ENCODE results near the gene ERICH6B.

ERICH6B gene

GRCh38 chr13:45511310-45512097, 104.0 kb downstream of the ERICH6B start:
- Mint-ChIP-seq H3K9me3 (no peaks in the 10 kb centered on the region), H3K27me3 (ENCODE audit: low read depth, poor library complexity) (no peaks in the 10 kb centered on the region), H3K4me3 (no peak overlapping the region), H3K36me3 (ENCODE audit: low read depth) (peaks cover 47% of the 10 kb centered on the region), H3K4me1 (peaks cover 8% of the 10 kb centered on the region), H3K27ac (no peak overlapping the region)
- peak; percentile 23 for DNase-seq
- peak; percentile 93 for TF ChIP-seq CTCF (IDR thresholded peaks at IDR 0.05)

DNA sequence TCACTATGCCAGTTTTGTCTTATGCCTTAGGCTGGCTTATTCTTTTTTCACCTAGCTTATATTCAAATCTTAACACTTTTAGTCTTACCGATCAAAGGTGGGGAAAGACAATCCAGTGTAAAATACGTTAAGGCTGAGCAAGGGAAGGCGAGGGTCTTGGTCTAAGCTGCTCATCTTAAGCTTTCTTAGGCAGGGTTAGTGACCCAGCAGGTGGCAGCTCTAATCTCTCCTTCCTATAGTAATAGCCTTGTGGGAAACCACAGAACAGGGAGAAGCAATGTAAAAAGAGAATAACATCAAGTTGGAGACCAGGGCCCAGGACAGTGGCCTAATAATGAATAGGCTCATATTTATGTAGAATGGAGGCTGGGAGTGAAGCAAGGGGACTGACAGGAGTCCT, 104.9 kb downstream of the ERICH6B start:
- H3K4me1 Mint-ChIP-seq: peaks cover 8% of the 10 kb centered on the region
- H3K27me3 Mint-ChIP-seq (ENCODE audit: low read depth, poor library complexity): no peaks in the 10 kb centered on the region
- peaks cover 49% of the 10 kb centered on the region for H3K36me3 Mint-ChIP-seq (ENCODE audit: low read depth)
- H3K27ac Mint-ChIP-seq: no peak overlapping the region
- TF ChIP-seq CTCF (IDR thresholded peaks at IDR 0.05): no peak
- no peak for DNase-seq
- H3K9me3 Mint-ChIP-seq: no peaks in the 10 kb centered on the region
- no peak overlapping the region for H3K4me3 Mint-ChIP-seq

DNA sequence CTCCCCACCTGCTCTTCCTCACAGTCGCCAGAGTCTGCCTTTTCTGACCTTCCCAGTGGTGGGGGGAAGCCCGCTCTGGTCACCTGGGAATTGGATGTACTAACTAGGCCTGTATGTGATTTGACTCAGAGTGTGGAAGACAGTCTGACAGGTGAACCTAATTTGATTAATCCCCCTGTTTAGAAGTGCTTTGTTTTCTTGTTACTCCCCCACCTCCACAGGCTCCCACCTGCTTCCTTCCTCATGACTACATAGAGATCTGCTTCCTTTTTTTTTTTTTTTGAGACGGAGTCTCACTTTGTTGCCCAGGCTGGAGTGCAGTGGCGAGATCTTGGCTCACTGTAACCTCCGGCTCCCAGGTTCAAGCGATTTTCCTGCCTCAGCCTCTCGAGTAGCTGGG, 106.8 kb downstream of the ERICH6B start:
- Mint-ChIP-seq H3K4me3 (no peak overlapping the region), H3K27me3 (ENCODE audit: low read depth, poor library complexity) (no peaks in the 10 kb centered on the region)
- no peak for DNase-seq

GRCh38 chr13:45506811-45507210, 108.7 kb downstream of the ERICH6B start:
- peaks cover 8% of the 10 kb centered on the region for H3K4me1 Mint-ChIP-seq

More for the DNA sequence above, 106.8 kb downstream of the ERICH6B start:
- Mint-ChIP-seq H3K4me1 (peaks cover 8% of the 10 kb centered on the region), H3K27ac (peak overlapping the region; percentile 54), H3K36me3 (ENCODE audit: low read depth) (peaks cover 50% of the 10 kb centered on the region), H3K9me3 (no peaks in the 10 kb centered on the region)
- TF ChIP-seq CTCF (IDR thresholded peaks at IDR 0.05): no peak

GRCh38 chr13:45503658-45504057, 111.9 kb downstream of the ERICH6B start:
- Mint-ChIP-seq H3K27me3 (ENCODE audit: low read depth, poor library complexity) (no peaks in the 10 kb centered on the region), H3K36me3 (ENCODE audit: low read depth) (peaks cover 55% of the 10 kb centered on the region), H3K27ac (peak overlapping the region; percentile 0), H3K9me3 (peaks cover 6% of the 10 kb centered on the region), H3K4me1 (peaks cover 3% of the 10 kb centered on the region), H3K4me3 (no peak overlapping the region)
- DNase-seq: no peak
- no peak for TF ChIP-seq CTCF (IDR thresholded peaks at IDR 0.05)

More at GRCh38 chr13:45506811-45507210, 108.7 kb downstream of the ERICH6B start:
- Mint-ChIP-seq H3K4me3 (no peak overlapping the region), H3K27ac (peak overlapping the region; percentile 58), H3K36me3 (ENCODE audit: low read depth) (peaks cover 53% of the 10 kb centered on the region), H3K9me3 (no peaks in the 10 kb centered on the region), H3K27me3 (ENCODE audit: low read depth, poor library complexity) (no peaks in the 10 kb centered on the region)
- no peak for TF ChIP-seq CTCF (IDR thresholded peaks at IDR 0.05)
- no peak for DNase-seq

DNA sequence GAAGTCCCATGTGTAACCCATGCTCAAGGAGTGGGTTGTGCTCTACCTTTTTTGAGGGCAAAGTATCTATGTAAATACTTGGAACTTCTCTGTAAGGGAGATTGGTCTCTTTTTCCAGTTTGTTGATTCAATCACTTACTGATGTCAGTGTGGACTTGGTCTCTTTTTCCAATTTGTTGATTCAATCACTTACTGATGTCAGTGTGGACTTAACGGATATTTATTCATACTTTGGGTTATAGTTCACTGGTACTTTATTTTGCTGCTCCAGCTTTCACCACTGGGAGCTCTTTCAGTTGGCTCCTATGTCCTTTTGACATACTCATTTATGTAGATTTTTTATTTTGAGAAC, 114.4 kb downstream of the ERICH6B start:
- Mint-ChIP-seq H3K27ac (no peak overlapping the region), H3K27me3 (ENCODE audit: low read depth, poor library complexity) (no peaks in the 10 kb centered on the region), H3K9me3 (peaks cover 15% of the 10 kb centered on the region), H3K36me3 (ENCODE audit: low read depth) (peaks cover 61% of the 10 kb centered on the region), H3K4me1 (no peaks in the 10 kb centered on the region), H3K4me3 (no peak overlapping the region)
- DNase-seq: no peak
- TF ChIP-seq CTCF (IDR thresholded peaks at IDR 0.05): no peak

Data from nephron progenitor cell (in vitro differentiated cells).